GM18498 (cell line): ENCODE results near the gene SKAP1.
"Not testable (repeated sequence)": the region's sequence is repeated elsewhere in the genome, so short reads cannot be mapped to it uniquely, and the experiment has no call there.

Experiments
- ATAC-seq: cut with Tn5 transposase; IDR thresholded peaks from one replicate; pipeline ENCODE4 v1.9.1; 2021; ENCODE audit warnings: mild to moderate bottlenecking, moderate library complexity; ENCODE audit not compliant: unreplicated experiment

Gene SKAP1

GRCh38 chr17:48416971-48417370, 13.0 kb downstream of the SKAP1 start:
- ATAC-seq, result no peak

GRCh38 chr17:48413613-48414405, 16.2 kb downstream of the SKAP1 start:
- no peak for ATAC-seq

DNA sequence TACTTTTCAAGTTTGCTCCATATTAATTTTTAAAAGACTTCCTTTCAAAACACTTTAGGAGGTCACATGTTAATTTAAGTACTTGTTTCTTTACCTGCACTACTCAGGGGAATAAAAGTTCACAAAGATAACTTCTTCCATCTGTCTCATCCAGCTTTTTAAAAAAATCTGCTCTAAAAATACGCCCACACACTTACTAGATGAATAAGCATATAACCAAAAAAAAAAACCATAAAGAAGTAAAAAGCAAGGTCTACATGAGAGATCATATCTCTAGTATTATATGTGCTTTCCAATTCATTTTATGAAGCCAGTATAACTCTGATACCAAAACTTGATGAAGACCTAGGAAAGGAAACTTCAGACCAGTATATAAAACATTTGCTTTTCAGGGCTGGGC, 17.2 kb downstream of the SKAP1 start:
- no peak for ATAC-seq

- not testable (repeated sequence) for ATAC-seq
Measured at GRCh38 chr17:48410821-48411220, 19.2 kb downstream of the SKAP1 start.

DNA sequence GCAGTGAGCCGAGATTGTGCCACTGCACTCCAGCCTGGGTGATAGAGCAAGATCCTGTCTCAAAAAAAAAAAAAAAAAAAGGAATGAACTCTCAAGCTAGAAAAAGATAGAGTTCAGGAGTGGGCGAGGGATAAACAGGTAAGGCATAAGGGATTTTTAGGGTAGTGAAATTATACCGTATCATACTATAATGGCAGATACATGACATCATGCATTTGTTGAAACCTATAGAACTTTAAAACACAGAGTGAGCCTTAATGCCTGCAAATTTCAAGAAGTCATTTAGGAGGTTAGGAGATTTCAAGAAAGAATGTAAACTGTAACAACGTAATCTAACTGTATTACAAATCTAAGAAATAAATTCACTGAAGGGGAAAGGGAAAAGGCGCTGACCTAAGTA, 20.4 kb downstream of the SKAP1 start:
- ATAC-seq, result no peak

DNA sequence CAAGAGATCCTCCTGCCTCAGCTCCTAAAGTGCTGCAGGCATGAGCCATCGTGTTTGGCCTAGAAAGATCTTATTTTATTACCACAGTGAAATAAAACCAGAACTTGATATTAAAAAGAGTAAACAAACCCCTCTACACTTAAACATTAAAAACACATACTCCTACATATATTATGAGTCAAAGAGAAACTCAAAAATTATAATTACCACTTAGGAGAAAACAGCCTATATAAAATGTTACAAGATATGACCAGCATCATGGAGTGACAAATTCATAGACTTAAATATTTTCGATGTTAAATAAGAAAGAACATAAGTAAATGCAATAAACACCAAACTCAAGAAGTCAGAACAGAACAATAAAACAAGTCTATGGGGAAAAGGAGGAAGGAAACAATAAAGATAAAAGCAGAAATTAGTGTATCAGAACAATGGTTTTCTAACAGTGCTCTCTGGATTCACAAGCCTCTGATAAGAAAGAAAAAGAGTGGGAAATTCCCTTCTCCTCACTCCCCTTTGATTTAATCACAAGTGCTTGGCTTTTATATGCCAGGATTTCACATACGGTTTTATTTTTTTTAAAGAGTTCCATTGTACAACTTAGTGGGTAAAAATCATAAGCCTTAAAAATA, 23.0 kb downstream of the SKAP1 start:
- no peak for ATAC-seq

- no peak for ATAC-seq
Measured at GRCh38 chr17:48394821-48395220, 35.2 kb downstream of the SKAP1 start.

- ATAC-seq, result no peak
Measured at GRCh38 chr17:48393283-48393682, 36.7 kb downstream of the SKAP1 start.

DNA sequence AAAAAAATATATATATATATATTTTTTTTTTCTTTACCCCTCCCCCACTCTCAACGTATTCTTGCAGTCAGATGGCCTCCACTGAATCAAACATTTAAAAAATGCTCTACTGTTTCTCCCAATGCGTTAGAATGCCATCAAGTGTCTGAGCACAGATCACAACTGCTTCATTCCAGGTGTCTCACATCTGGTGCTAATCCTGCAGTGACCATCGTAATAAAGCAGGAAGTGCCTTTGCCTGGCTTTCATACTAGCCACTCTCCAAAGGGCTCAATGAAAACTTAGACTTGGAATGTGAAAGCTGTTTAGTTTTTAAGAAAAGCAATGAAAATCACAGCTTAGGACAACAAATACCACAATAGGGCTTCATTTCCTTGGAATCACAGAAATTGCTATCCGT, 37.2 kb downstream of the SKAP1 start:
- ATAC-seq, result no peak

DNA sequence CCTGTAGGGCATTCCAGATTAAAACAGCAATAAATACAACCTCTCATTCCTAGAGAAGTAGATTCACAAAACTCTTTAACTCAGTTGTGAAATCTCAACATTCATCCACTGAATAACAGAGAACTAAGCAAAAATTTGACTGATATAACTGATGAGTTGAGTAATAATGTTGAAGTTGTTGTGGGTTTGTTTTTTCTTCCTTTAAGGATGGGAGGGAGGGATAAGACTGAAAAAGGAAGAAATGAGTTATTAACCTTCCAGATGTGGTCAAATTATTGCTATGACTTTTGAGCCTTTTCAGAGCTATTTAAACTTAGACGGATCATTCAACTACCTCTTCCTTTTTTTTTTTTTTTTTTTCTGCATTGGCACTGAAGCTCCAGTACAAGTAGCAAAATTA, 38.6 kb downstream of the SKAP1 start:
- ATAC-seq, result no peak

DNA sequence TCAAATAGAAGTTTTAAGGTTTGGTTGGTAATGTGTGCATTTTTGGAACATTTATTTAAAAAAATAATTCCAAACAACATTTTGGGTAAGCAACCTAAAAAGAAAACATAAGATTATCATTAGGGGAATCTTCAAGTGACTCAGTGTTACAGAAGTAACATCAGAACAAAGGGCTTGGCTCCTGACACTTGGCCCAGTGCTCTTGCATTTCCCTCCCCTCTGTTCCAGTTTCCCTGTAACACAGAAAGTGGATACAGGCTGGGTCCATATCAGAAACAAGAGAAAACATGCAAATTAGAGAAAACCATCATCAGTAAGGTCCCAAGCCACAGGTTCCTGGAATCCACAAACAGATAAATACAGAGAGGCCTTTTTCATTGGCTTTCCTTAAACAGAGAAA, 40.1 kb downstream of the SKAP1 start:
- ATAC-seq, result no peak

GRCh38 chr17:48388955-48389743, 40.9 kb downstream of the SKAP1 start:
- no peak for ATAC-seq

DNA sequence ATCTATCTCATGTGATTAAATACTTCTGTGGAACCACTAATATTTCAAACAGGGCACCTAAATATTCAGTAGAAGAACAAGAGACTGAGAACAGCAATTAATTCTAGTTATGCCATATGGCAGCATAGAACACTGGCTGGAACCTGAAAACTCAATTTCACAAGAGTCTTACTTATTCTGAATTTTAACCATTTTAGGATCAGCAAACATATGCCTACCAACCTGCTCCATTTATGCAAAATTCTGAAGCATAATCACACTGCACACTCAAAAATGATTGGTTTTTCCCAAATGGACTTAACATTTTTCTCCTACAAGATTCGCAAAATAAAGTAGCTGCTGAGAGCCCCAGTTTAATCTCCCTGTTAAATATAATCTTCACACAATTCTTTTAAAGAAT, 43.2 kb downstream of the SKAP1 start:
- ATAC-seq, result no peak

- ATAC-seq, result no peak
Measured at GRCh38 chr17:48385319-48385718, 44.7 kb downstream of the SKAP1 start.

DNA sequence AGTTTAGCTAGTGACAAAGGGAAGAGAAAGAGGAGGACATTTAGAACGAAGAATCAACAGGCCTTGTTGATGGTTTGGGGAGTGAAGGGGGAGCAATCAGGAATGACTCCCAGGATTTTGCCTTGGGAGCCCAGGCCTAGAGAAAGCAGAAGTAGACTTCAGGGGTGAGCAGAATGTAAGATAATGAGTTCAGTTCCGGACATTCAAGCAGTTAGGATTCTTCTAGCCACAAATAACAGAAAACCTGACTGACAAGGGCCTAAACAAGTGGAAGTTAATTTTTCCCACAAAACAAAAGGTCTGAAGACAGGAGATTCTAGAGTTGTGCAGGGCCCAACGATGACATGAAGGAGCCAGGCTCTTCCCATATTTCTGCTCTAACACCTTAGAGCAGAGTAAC, 45.9 kb downstream of the SKAP1 start:
- ATAC-seq, result no peak

DNA sequence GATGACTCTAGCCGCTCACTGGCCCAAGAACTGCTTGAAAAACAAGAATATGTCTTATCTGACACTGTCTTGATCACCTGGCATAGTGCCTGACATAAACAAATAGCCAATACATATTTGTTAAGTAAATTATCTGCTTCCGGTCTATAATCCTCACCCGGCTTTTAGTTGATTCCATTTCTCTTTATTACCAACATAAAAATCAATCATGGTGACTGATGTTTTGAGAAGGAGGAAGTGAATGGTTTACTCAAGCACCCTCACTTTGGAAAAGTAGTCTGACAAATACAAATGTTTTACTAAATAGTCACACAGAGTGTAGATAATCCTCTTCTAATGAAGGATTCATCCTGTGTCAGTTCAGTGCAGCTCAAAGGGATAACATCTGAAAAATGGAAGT, 47.0 kb downstream of the SKAP1 start:
- ATAC-seq, result no peak

DNA sequence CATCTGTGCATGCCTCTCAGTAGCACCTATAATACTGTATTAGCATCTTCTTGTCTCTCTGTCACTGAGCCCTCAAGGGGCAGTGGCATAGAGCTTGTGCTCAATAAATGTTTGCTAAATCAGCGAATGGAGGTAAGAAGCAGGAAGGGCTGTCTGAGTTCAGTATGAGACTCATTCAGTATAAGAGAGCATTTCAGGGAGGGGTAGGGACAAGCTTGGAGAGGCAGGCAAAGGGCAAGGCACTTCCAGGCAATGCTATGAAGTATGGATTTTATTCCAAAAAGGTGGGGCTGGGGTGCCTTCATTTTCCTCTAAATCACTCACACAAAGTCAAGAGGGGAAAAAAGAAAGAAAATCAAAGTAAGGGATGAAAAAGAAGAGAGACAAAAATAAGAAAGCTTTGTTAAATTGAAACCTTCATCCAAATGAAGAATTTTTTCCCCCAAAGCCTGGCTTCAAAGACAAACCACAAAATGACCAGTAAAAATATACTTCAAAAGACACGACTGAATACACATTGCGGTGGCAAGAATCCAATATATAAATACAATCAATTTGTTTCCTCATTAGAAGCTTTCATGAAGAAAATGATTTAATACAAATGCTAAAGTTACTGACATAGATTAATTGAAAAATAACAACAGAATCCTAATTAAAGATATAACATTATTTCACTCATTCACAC, 51.2 kb downstream of the SKAP1 start:
- no peak for ATAC-seq

DNA sequence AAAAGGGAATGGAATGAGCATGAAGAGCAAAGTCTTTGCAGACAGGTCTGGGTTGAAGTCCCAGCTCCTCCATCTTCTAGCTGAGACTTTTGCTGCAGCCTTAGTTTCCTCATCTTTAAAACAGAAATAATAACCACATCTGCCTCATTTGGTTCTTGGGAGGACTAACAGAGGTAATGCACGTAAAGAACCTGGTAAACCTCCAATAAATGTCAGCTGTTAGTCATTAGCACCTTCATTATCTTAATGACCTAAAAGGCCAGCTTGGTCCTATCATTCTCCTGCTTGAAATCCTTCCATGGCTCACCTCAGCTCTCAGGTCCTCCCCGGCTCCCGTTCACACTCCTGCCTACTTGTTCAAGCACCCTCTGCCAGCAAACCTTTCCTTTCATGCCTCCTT, 51.8 kb downstream of the SKAP1 start:
- no peak for ATAC-seq

DNA sequence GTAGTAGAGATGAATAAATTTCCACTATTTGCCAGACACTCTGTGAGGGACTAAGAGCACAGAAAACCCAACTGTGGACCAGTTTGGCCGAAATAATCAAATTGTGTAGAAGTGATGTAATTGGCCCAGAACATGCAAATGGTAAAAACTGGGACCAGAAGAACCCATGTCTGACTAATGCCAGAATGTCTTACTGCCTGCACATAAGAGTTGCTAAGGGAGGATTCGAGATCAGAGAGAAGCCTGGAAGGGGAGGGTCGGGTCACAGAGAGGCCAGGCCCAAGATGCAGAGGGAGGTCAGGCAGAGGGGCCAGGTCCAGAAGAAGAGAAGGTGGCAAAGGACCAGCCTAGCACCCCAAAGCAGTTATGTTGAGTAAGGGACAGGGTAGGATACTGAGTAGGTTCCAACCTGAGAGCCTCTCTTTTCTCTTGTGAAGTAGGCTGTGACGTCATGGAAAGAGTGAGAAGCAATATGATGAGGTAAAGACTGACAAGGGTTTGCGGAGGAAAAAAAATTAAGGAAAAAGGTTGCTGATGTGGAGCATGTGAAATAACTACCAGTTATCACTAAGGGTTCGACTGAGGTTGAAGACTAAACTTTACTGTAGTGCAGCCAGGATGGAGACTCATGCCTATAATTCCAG, 53.2 kb downstream of the SKAP1 start:
- ATAC-seq, result no peak

DNA sequence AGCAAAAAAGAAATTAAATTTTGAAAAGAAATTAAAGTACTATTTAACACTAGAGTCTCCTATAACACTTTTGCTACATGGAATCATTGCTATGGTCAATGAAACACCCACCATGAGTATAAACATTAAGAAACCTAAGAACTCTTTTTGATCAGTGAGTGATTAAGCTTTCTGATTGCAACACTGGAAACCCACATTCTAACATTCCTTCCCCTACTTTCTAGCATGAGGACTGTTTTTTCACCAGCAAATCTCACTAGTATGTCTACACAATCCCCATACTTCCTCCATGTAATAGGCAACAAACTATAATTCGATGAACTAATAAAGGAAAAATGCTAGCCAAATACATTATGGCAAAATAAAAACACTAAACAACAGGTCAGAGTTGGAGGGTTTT, 54.7 kb downstream of the SKAP1 start:
- ATAC-seq, result no peak
